ENCODE results near the gene BROX.
"Not testable (repeated sequence)": the region's sequence is repeated elsewhere in the genome, so short reads cannot be mapped to it uniquely, and the experiment has no call there.

The BROX gene

DNA sequence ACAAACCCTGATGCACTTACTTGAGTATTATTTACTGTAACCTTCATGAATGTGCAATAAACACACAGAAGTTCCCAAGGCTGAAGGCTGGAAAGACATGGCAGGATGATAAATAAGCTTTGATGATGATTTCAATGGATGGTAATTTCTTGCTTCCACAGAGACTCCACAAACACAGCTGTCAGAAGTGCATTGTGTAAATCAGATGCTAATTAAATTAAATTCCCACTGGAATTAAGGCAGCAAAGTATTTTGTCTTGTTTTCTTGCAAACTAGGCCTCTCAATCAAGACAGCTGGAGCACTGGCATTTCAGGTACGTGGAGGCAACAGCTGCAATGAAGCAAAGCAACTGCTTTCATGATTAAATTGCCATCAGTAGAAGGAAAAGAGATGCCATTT lies 48.7 kb downstream of the BROX start:
- H3K9ac ChIP-seq (ENCODE audit: low read length) = no peak overlapping the region
- no peak overlapping the region for H2BK120ac ChIP-seq (ENCODE audit: low read depth, low read length)
- no peak overlapping the region for H2BK15ac ChIP-seq (ENCODE audit: low read depth, poor library complexity, severe bottlenecking)
- no peak overlapping the region for H4K8ac ChIP-seq (ENCODE audit: low read length)
- no peak overlapping the region for H2BK12ac ChIP-seq (ENCODE audit: low read length in 2 of 2)
- no peak overlapping the region for H3K27ac ChIP-seq (ENCODE audit: low read length, poor library complexity, severe bottlenecking)
- H4K91ac ChIP-seq (ENCODE audit: low read length) = no peak overlapping the region
- H2AK5ac ChIP-seq (ENCODE audit: low read length, severe bottlenecking) = no peak overlapping the region
- H3K18ac ChIP-seq (ENCODE audit: low read depth in 1 of 2, low read length in 2 of 2) = no peak overlapping the region
- H3K9me3 ChIP-seq (ENCODE audit: control insufficient read depth, low read length) = no peaks in the 10 kb centered on the region
- no peak overlapping the region for H3K14ac ChIP-seq (ENCODE audit: low read length in 2 of 2)
- H3K36me3 ChIP-seq (ENCODE audit: control insufficient read depth in 1 of 2, insufficient read depth in 2 of 2, low read depth in 1 of 2, low read length in 2 of 2) = no peaks in the 10 kb centered on the region
- no peak overlapping the region for H2BK5ac ChIP-seq (ENCODE audit: low read depth, low read length, poor library complexity, severe bottlenecking)
- no peaks in the 10 kb centered on the region for H3K27me3 ChIP-seq (ENCODE audit: control insufficient read depth in 1 of 2, insufficient read depth in 1 of 2, low read length in 2 of 2)
- no peak for DNase-seq
- no peak overlapping the region for H3K23ac ChIP-seq (ENCODE audit: low read length in 2 of 2)
- 67% methylated on average over 1 of the region's 1 CpG for WGBS
- H3K4me2 ChIP-seq (ENCODE audit: low read length, poor library complexity, severe bottlenecking) = no peak overlapping the region
- H2AFZ ChIP-seq (ENCODE audit: low read depth, low read length) = no peak overlapping the region
- no peaks in the 10 kb centered on the region for H3K79me1 ChIP-seq (replicated peaks; ENCODE audit: low read length, poor library complexity, severe bottlenecking)
- no peak overlapping the region for H3K4ac ChIP-seq (ENCODE audit: low read depth in 1 of 2, low read length in 2 of 2)
- H3K4me3 ChIP-seq (ENCODE audit: insufficient read depth in 1 of 2, low read depth in 1 of 2, low read length in 2 of 2) = no peak overlapping the region
- H3K4me1 ChIP-seq (ENCODE audit: control insufficient read depth, insufficient read depth, low read depth, low read length) = no peaks in the 10 kb centered on the region

DNA sequence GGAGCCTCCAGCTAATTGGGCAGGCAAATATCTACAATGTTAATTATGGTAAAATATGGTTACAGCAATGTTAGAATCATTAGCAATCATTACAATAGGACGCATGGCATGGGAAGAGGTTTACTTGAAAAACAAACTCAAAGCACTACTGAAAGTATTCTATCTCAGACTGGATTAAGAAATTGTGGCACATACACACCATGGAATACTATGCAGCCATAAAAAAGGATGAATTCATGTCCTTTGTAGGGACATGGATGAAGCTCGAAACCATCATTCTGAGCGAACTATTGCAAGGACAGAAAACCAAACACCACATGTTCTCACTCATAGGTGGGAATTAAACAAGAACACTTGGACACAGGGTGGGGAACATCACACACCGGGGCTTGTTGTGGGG lies 49.8 kb downstream of the BROX start:
- H3K27me3 ChIP-seq (ENCODE audit: control insufficient read depth in 1 of 2, insufficient read depth in 1 of 2, low read length in 2 of 2); H3K9me3 ChIP-seq (ENCODE audit: control insufficient read depth, low read length); H3K4me3 ChIP-seq (ENCODE audit: insufficient read depth in 1 of 2, low read depth in 1 of 2, low read length in 2 of 2); H3K18ac ChIP-seq (ENCODE audit: low read depth in 1 of 2, low read length in 2 of 2); H3K14ac ChIP-seq (ENCODE audit: low read length in 2 of 2); H2AK5ac ChIP-seq (ENCODE audit: low read length, severe bottlenecking); H3K79me1 ChIP-seq (replicated peaks; ENCODE audit: low read length, poor library complexity, severe bottlenecking); H2BK15ac ChIP-seq (ENCODE audit: low read depth, poor library complexity, severe bottlenecking); H3K9ac ChIP-seq (ENCODE audit: low read length); DNase-seq; H2BK12ac ChIP-seq (ENCODE audit: low read length in 2 of 2); H3K4me1 ChIP-seq (ENCODE audit: control insufficient read depth, insufficient read depth, low read depth, low read length); H2BK5ac ChIP-seq (ENCODE audit: low read depth, low read length, poor library complexity, severe bottlenecking); H3K36me3 ChIP-seq (ENCODE audit: control insufficient read depth in 1 of 2, insufficient read depth in 2 of 2, low read depth in 1 of 2, low read length in 2 of 2); H4K8ac ChIP-seq (ENCODE audit: low read length); H4K91ac ChIP-seq (ENCODE audit: low read length); H3K4me2 ChIP-seq (ENCODE audit: low read length, poor library complexity, severe bottlenecking); H3K23ac ChIP-seq (ENCODE audit: low read length in 2 of 2); H2BK120ac ChIP-seq (ENCODE audit: low read depth, low read length); H2AFZ ChIP-seq (ENCODE audit: low read depth, low read length); H3K4ac ChIP-seq (ENCODE audit: low read depth in 1 of 2, low read length in 2 of 2); H3K27ac ChIP-seq (ENCODE audit: low read length, poor library complexity, severe bottlenecking): not testable (repeated sequence)
- 100% methylated on average over 1 of the region's 4 CpGs for WGBS

- Histone ChIP-seq H4K91ac (ENCODE audit: low read length) (no peak overlapping the region), H3K4me1 (ENCODE audit: control insufficient read depth, insufficient read depth, low read depth, low read length) (no peaks in the 10 kb centered on the region), H2BK12ac (ENCODE audit: low read length in 2 of 2) (no peak overlapping the region), H3K27ac (ENCODE audit: low read length, poor library complexity, severe bottlenecking) (no peak overlapping the region), H3K4me2 (ENCODE audit: low read length, poor library complexity, severe bottlenecking) (no peak overlapping the region), H3K9me3 (ENCODE audit: control insufficient read depth, low read length) (peaks cover 8% of the 10 kb centered on the region), H3K9ac (ENCODE audit: low read length) (no peak overlapping the region), H3K4me3 (ENCODE audit: insufficient read depth in 1 of 2, low read depth in 1 of 2, low read length in 2 of 2) (no peak overlapping the region), H2BK120ac (ENCODE audit: low read depth, low read length) (no peak overlapping the region), H3K23ac (ENCODE audit: low read length in 2 of 2) (no peak overlapping the region), H2BK15ac (ENCODE audit: low read depth, poor library complexity, severe bottlenecking) (no peak overlapping the region), H2BK5ac (ENCODE audit: low read depth, low read length, poor library complexity, severe bottlenecking) (no peak overlapping the region), H3K79me1 (replicated peaks; ENCODE audit: low read length, poor library complexity, severe bottlenecking) (no peaks in the 10 kb centered on the region), H2AFZ (ENCODE audit: low read depth, low read length) (no peak overlapping the region), H3K18ac (ENCODE audit: low read depth in 1 of 2, low read length in 2 of 2) (no peak overlapping the region), H2AK5ac (ENCODE audit: low read length, severe bottlenecking) (no peak overlapping the region), H3K27me3 (ENCODE audit: control insufficient read depth in 1 of 2, insufficient read depth in 1 of 2, low read length in 2 of 2) (no peaks in the 10 kb centered on the region), H4K8ac (ENCODE audit: low read length) (no peak overlapping the region), H3K14ac (ENCODE audit: low read length in 2 of 2) (no peak overlapping the region), H3K36me3 (ENCODE audit: control insufficient read depth in 1 of 2, insufficient read depth in 2 of 2, low read depth in 1 of 2, low read length in 2 of 2) (no peaks in the 10 kb centered on the region), H3K4ac (ENCODE audit: low read depth in 1 of 2, low read length in 2 of 2) (no peak overlapping the region)
- WGBS = 76% methylated on average over 5 of the region's 5 CpGs
- no peak for DNase-seq
Measured at GRCh38 chr1:222767152-222767571, 54.8 kb downstream of the BROX start.

GRCh38 chr1:222768592-222768991 lies 56.2 kb downstream of the BROX start:
- peaks cover 8% of the 10 kb centered on the region for H3K9me3 ChIP-seq (ENCODE audit: control insufficient read depth, low read length)
- H3K23ac ChIP-seq (ENCODE audit: low read length in 2 of 2) = no peak overlapping the region
- H3K4ac ChIP-seq (ENCODE audit: low read depth in 1 of 2, low read length in 2 of 2) = no peak overlapping the region
- no peak overlapping the region for H2BK120ac ChIP-seq (ENCODE audit: low read depth, low read length)
- no peak overlapping the region for H2BK15ac ChIP-seq (ENCODE audit: low read depth, poor library complexity, severe bottlenecking)
- H2AFZ ChIP-seq (ENCODE audit: low read depth, low read length) = no peak overlapping the region
- H4K8ac ChIP-seq (ENCODE audit: low read length) = no peak overlapping the region
- no peak overlapping the region for H3K4me2 ChIP-seq (ENCODE audit: low read length, poor library complexity, severe bottlenecking)
- H3K36me3 ChIP-seq (ENCODE audit: control insufficient read depth in 1 of 2, insufficient read depth in 2 of 2, low read depth in 1 of 2, low read length in 2 of 2) = no peaks in the 10 kb centered on the region
- no peaks in the 10 kb centered on the region for H3K79me1 ChIP-seq (replicated peaks; ENCODE audit: low read length, poor library complexity, severe bottlenecking)
- no peak overlapping the region for H3K18ac ChIP-seq (ENCODE audit: low read depth in 1 of 2, low read length in 2 of 2)
- H4K91ac ChIP-seq (ENCODE audit: low read length) = no peak overlapping the region
- H3K27me3 ChIP-seq (ENCODE audit: control insufficient read depth in 1 of 2, insufficient read depth in 1 of 2, low read length in 2 of 2) = no peaks in the 10 kb centered on the region
- no peak overlapping the region for H2BK5ac ChIP-seq (ENCODE audit: low read depth, low read length, poor library complexity, severe bottlenecking)
- no peak overlapping the region for H3K4me3 ChIP-seq (ENCODE audit: insufficient read depth in 1 of 2, low read depth in 1 of 2, low read length in 2 of 2)
- H3K14ac ChIP-seq (ENCODE audit: low read length in 2 of 2) = no peak overlapping the region
- no peak overlapping the region for H2BK12ac ChIP-seq (ENCODE audit: low read length in 2 of 2)
- H3K4me1 ChIP-seq (ENCODE audit: control insufficient read depth, insufficient read depth, low read depth, low read length) = no peaks in the 10 kb centered on the region
- no peak overlapping the region for H2AK5ac ChIP-seq (ENCODE audit: low read length, severe bottlenecking)
- DNase-seq = no peak
- H3K9ac ChIP-seq (ENCODE audit: low read length) = no peak overlapping the region
- H3K27ac ChIP-seq (ENCODE audit: low read length, poor library complexity, severe bottlenecking) = no peak overlapping the region

All from mesenchymal stem cell (in vitro differentiated cells and primary cell).